Astrocyte (in vitro differentiated cells and primary cell): Measurements from ENCODE around the gene OR2S2.

Source experiments
- EZH2 ChIP-seq: IDR thresholded peaks from 2 replicates; pipeline ENCODE4 v1.6.1; 2012; ENCODE audit warnings: mild to moderate bottlenecking, low read length, inconsistent platforms; ENCODE audit not compliant: insufficient read depth
- TF ChIP-seq, protein P1 (sequence below): IDR thresholded peaks from 2 replicates; pipeline ENCODE4 v1.5.1; 2011; ENCODE audit warnings: low read depth, mild to moderate bottlenecking, inconsistent platforms, low read length, moderate library complexity; ENCODE audit not compliant: insufficient read depth

DNA sequence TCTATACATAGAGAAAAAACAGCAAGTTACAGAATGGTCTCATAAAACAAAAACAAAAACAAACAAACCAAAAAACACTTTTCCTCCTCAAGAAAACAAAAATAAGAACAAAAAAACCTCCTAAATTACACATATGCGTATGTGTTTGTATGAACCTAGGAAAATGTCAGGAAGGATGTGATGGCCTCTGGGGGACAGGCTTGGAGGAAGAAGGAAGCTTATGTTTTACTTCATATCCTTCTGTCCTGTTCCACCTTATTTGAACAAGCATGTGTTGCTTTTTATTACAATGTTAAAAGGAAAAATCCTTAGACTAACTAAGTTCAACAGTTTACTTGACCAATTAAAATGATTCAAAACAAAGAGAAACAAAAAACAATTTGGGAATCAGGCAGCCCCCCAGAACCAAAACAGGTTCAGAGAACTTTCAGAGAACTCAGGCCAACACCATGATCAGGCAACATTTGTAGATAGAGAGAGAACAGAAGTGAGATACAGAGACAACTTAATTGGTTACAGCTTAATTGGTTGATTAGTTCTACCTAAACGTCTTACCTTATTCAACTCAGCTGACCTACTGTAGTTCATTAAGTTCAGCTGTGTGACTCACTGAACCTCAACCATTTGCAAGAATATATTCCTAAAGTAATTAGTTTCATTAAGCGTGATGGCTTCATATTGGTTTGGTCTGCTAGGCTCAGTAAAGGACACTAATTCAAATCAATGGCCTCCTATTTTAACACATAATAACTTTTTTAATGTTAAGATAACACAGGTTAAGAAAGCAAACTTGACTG is 38.5 kb downstream of the OR2S2 start:
- TF ChIP-seq, protein P1, sequence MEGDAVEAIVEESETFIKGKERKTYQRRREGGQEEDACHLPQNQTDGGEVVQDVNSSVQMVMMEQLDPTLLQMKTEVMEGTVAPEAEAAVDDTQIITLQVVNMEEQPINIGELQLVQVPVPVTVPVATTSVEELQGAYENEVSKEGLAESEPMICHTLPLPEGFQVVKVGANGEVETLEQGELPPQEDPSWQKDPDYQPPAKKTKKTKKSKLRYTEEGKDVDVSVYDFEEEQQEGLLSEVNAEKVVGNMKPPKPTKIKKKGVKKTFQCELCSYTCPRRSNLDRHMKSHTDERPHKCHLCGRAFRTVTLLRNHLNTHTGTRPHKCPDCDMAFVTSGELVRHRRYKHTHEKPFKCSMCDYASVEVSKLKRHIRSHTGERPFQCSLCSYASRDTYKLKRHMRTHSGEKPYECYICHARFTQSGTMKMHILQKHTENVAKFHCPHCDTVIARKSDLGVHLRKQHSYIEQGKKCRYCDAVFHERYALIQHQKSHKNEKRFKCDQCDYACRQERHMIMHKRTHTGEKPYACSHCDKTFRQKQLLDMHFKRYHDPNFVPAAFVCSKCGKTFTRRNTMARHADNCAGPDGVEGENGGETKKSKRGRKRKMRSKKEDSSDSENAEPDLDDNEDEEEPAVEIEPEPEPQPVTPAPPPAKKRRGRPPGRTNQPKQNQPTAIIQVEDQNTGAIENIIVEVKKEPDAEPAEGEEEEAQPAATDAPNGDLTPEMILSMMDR = no peak
- TF ChIP-seq EZH2 = no peak
